ENCODE measurements around the gene KRTCAP2.

Gene KRTCAP2

GRCh38 chr1:155183775-155184221 is 10.7 kb upstream of the KRTCAP2 start:
- DNase-seq (ENCODE audit: low read depth, low spot score), result no peak

- DNase-seq (ENCODE audit: low read depth, low spot score), result no peak
These were observed 9.0 kb upstream of the KRTCAP2 start for GRCh38 chr1:155182052-155182550.

DNA sequence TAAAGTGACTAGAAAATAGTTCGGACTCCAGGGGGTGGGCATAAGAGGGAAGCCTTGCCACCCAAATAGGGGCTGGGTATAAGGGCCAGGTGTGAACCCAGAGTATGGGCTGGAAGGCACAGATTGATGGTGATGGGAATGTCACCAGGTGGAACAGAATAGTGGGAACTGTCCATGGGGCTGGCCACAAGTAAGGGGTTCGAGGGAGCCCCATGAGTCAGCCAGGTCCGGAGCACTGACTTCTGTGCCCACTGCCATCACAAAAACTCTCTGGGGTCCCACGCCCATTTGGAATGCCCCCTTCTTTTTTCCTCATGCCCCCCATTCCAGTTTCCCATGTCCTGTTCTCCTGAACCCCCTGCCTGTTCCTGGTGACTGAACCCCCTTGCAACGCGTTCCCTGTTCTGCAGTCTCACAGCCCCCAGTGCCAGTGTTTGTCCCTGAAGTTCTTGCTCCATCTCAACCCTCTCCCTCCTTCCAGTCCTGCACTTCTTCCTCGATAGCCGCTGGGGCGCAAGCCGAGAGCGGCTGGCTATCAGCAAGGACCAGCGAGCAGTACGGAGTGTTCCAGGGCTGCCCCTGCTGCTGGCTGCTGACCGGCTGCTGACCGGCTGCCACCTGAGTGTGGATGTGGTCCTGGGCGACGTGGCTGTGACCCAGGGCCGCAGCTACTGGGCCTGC is 8.4 kb upstream of the KRTCAP2 start:
- no peak for DNase-seq (ENCODE audit: low read depth, low spot score)

GRCh38 chr1:155179112-155180031 is 6.3 kb upstream of the KRTCAP2 start:
- DNase-seq (ENCODE audit: low read depth, low spot score), result no peak

DNA sequence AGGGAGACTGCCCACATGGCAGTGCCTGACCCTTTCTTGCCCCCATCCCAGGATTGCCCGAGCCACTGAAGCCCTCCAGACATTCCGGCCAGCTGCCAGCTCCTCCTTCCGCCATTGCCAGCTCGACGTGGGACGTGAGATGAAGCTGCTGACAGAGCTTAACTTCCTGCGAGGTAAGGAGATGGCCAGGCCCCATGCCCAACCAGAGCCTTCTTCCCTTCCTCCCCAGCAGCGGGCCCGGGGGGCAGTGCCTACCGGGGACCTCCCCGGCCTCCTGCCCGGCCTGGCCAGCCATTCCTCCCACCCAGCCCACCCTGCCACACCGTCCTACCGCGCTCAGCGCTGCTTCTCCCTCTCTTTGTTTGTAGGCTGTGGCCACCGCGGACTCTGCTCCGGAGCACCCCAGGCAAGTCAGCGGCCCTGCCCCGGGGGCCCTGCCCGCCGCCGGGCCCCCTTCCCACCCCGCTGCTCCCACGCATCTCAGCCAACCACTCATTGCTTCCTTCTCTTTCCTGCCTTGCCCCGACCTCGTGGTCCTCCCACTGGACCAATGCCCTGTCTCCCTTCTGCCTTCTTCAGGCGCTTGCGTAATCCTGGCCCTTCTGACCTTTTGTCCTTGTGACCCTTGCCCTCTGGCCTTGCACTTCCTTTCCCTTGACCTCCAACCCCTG is 5.5 kb upstream of the KRTCAP2 start:
- no peak for DNase-seq (ENCODE audit: low read depth, low spot score)

- DNase-seq (ENCODE audit: low read depth, low spot score), result no peak
These were observed 4.8 kb upstream of the KRTCAP2 start for GRCh38 chr1:155177918-155178281.

DNA sequence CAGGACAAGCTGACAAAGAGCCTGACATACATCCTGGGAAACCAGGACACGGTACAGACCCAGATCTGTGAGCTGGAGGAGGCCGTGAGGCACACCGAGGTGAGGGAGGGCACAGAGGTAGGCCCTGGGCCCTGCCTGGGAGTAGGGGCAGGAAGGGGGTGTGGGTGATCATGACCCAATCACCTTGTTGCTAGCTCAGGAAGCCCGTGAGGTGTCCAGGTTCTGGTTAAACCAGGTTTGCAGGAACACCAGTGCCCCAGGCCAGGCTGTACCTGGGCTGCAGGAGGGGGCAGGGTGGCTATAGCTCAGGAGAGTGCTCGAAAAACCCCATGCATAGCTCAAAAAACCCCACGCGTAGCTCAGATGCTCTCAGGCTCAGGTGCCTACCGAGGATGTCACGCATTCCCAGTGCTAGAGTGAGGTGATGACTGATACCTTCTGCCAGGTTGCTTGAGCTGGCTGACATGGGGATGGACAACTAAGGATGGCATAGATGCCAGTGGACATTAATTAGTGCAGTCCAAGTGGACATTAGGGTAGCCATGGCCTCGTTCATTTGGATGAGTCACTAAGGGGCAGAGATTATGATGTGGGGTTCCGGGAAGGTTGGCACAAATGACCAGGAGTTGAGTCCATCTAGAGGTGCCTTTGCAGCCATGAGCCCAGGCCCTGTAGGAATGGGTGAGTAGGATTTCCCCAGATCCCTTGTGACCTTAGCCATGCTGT is 4.3 kb upstream of the KRTCAP2 start:
- no peak for DNase-seq (ENCODE audit: low read depth, low spot score)

DNA sequence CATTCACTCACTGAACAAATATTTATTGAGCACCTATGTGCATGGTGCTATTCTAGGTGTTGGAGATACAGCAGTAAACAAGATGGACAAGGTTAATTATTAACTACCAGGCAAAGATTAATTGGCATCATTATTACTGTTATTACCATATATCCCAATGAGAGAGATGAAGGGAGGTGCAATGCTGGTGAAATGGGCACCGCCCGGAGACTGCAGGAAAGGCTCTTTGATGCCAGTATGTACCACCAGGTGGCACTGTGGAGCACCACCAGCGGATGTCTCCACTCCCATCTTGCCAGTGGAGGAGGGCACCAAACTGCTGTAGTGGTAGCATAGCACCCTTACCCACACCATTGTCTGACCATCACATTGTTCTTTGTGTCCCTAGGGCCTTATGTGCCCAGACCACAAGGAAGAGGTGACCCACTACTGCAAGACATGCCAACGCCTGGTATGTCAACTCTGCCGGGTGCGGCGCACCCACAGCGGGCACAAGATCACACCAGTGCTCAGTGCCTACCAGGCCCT is 3.5 kb upstream of the KRTCAP2 start:
- DNase-seq (ENCODE audit: low read depth, low spot score), result peak; percentile 67

DNA sequence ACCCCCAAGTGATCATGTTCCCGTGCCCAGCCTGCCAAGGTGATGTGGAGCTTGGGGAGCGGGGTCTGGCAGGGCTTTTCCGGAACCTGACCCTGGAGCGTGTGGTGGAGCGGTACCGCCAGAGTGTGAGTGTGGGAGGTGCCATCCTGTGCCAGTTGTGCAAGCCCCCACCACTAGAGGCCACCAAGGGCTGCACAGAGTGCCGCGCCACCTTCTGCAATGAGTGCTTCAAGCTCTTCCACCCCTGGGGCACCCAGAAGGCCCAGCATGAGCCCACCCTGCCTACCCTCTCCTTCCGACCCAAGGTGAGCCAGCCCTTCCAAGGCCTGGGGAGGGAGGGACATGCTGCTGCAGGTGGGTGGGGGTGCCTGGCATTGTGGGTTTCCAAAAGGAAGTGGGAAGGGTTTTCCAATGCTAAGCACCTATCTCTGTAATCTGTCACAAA is 2.8 kb upstream of the KRTCAP2 start:
- DNase-seq (ENCODE audit: low read depth, low spot score), result no peak

GRCh38 chr1:155175281-155175926 is 2.3 kb upstream of the KRTCAP2 start:
- DNase-seq (ENCODE audit: low read depth, low spot score), result no peak

- DNase-seq (ENCODE audit: low read depth, low spot score), result no peak
These were observed 1.5 kb upstream of the KRTCAP2 start for GRCh38 chr1:155174324-155175280.

DNA sequence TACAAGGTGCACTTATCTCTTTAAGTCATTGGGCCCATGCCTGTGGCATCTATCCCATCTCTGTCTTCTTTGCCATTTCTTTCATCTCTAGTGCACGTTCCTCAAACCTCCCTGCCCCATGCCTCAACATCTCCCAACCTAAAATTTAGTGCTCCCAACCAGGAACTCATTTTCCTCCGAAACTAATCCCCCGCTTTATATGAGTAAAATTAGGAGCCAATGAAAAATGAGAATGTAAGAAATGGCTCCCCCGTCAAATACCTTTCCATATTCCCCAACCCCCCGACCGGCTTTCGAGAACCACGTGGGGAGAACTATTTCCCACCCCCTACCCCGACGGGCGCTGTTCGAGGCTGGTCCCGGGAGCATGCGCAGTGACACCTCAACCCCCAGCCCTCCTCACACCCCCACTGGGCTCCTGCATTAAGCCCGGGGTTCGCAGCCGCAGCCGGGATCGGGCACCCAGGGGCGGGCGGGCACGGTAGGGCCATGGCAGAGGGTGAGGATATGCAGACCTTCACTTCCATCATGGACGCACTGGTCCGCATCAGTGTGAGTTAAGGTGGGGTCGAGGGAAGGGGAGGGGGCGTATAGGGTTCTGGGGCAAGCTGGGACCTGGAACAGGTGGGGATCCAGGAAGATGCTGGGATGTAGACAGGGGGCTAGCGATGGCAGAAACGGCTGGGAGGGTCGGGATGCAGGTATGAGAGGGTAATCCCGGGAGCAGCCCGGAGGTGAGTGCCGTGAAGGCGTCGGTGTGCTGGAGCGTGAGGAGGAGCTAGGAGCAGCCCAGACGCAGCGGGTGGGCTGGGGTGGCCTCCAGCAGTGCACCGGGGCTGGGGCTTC is 597 bp upstream of the KRTCAP2 start, which contains the start of gene TRIM46:
TSS of gene TRIM46 (plus strand) at position 372 of the 846 bp plus-strand sequence. CDS start at position 490, 118 bp downstream.
- no peak for DNase-seq (ENCODE audit: low read depth, low spot score)

GRCh38 chr1:155171836-155172731 is 1.0 kb downstream of the KRTCAP2 start:
- no peak for DNase-seq (ENCODE audit: low read depth, low spot score)

DNA sequence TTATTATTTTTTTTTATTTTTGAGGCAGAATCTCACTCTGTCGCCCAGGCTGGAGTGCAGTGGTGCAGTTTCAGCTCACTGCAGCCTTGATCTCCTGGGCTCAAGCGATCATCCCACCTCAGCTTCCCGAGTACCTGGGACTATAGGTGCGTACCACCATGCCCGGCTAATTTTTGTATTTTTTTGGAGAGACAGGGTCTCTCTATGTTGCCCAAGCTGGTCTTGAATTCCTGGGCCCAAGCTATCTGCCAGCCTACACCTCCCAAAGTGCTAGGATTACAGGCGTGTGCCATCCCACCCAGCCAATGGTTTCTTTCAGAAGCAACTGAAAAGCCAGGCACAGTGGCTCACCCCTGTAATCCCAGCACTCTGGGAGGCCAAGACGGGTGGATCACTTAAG is 2.3 kb downstream of the KRTCAP2 start:
- no peak for DNase-seq (ENCODE audit: low read depth, low spot score)

DNA sequence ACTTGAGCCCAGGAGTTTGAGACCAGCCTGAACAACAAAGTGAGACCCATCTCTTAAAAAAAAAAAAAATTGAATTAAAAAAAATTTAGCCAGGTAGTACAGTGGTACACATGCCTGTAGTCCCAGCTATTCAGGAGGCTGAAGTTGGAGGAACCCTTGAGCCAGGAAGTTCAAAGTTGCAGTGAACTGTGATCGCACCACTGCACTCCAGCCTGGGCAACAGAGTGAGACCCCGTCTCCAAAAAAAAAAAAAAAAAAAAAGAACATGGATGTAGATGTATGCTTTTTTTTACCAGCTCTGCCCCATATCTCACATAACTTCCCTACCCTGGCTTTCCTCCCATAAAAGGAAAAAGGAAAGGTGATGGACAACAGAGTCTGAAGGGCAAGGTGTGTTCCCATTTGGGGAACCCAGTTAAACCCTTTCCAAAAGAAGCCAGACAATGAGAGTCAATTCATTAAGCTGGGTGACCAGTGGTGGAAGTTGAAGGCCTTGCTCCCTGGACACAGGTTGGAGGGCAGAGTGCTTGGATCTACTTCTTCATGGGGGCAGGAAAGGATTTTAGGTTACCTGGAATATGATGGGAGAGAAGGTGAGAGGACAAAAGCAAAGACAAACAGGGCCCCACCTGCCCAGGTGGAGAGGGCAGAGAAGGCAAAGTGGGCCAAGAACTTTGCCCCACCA is 2.9 kb downstream of the KRTCAP2 start:
- DNase-seq (ENCODE audit: low read depth, low spot score), result no peak

DNA sequence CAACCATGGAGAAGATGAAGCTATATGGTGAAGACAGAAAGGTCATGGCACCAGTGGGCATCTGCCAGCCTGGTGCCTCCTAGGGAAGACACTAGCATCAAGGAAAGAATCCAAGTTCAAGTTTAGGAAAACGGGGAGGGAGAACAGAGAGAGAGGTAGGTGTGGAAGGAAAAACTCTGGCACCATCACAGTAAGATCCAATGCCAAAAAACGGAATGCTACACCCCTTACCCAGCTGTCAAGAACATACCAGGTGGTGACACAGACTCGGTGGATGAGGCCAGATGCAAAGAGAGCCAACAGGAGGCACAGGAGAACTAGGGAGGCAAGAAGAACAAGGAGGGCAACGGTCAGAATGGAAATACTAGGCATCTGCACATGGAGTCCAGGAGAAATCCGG is 3.6 kb downstream of the KRTCAP2 start:
- DNase-seq (ENCODE audit: low read depth, low spot score), result no peak
